Right lobe of liver (tissue), 4 donors: ENCODE data around the gene PPM1J.

Source experiments
- CTCF ChIP-seq, 4 donors: fragments of 200-600 bp in 3 of 4; fragments of 450-650 bp in 1 of 4; IDR thresholded peaks; one replicate each; pipeline versions ENCODE4 v1.5.1 to v1.8.0; 2016 to 2022; ENCODE audit warnings: antibody characterized with exemption in 4 of 4, mild to moderate bottlenecking in 2 of 4
- POLR2A ChIP-seq: fragments of 450-650 bp; IDR thresholded peaks from one replicate; pipeline ENCODE4 v1.6.1; 2017; ENCODE audit warnings: antibody characterized with exemption, mild to moderate bottlenecking
- donor health status: DM: no; HTN: no; CAD: no.
- donor health status: DM: no; HTN: no; CAD: no.
- donor health status: DM: no; HTN: yes; CAD: no.

- TF ChIP-seq POLR2A (no peak), CTCF (IDR thresholded peaks at IDR 0.05) (no peak)
Observed at GRCh38 chr1:112708489-112708888, 6.6 kb downstream of the PPM1J start.
